HG03354 (cell line): Measurements from ENCODE around the gene HMCN1.

ENCODE experiments used
- ATAC-seq: cut with Tn5 transposase; IDR thresholded peaks from one replicate; pipeline ENCODE4 v1.9.1; 2021; ENCODE audit warnings: mild to moderate bottlenecking; ENCODE audit not compliant: unreplicated experiment, poor library complexity, severe bottlenecking

Gene HMCN1

GRCh38 chr1:185939142-185939541, 205.0 kb downstream of the HMCN1 start:
- no peak for ATAC-seq

GRCh38 chr1:185942961-185943360, 208.8 kb downstream of the HMCN1 start:
- ATAC-seq = no peak

- ATAC-seq = no peak
Measured at GRCh38 chr1:185956881-185957280, 222.7 kb downstream of the HMCN1 start.

GRCh38 chr1:185957441-185958363, 223.5 kb downstream of the HMCN1 start:
- no peak for ATAC-seq

GRCh38 chr1:185960422-185961321, 226.5 kb downstream of the HMCN1 start:
- no peak for ATAC-seq

- ATAC-seq = no peak
Measured at GRCh38 chr1:185961664-185962063, 227.5 kb downstream of the HMCN1 start.

GRCh38 chr1:185964946-185965345, 230.8 kb downstream of the HMCN1 start:
- ATAC-seq = no peak

- ATAC-seq = no peak
Measured at GRCh38 chr1:185965870-185966269, 231.7 kb downstream of the HMCN1 start.

GRCh38 chr1:185966471-185966870, 232.3 kb downstream of the HMCN1 start:
- no peak for ATAC-seq

- ATAC-seq = no peak
Measured at GRCh38 chr1:185969028-185969427, 234.8 kb downstream of the HMCN1 start.

GRCh38 chr1:185969524-185969991, 235.4 kb downstream of the HMCN1 start:
- ATAC-seq = no peak

- no peak for ATAC-seq
Measured at GRCh38 chr1:185971688-185972087, 237.5 kb downstream of the HMCN1 start.

- ATAC-seq = no peak
Measured at GRCh38 chr1:185972096-185972850, 238.1 kb downstream of the HMCN1 start.

GRCh38 chr1:185973645-185974044, 239.5 kb downstream of the HMCN1 start:
- ATAC-seq = no peak

GRCh38 chr1:185974367-185975170, 240.4 kb downstream of the HMCN1 start:
- ATAC-seq = no peak

- no peak for ATAC-seq
Measured at GRCh38 chr1:185980891-185981290, 246.7 kb downstream of the HMCN1 start.

GRCh38 chr1:185984113-185984836, 250.1 kb downstream of the HMCN1 start:
- ATAC-seq = no peak

- peak; percentile 57 for ATAC-seq
Measured at GRCh38 chr1:185987611-185988321, 253.6 kb downstream of the HMCN1 start.
